GM18907 (cell line): Measurements from ENCODE around the gene TTYH3.

Experiments used
- ATAC-seq: cut with Tn5 transposase; IDR thresholded peaks from one replicate; pipeline ENCODE4 v1.9.1; 2021; ENCODE audit warnings: mild to moderate bottlenecking, moderate library complexity; ENCODE audit not compliant: unreplicated experiment

TTYH3 gene

GRCh38 chr7:2646336-2646679 lies 14.5 kb downstream of the TTYH3 start:
- ATAC-seq, result no peak

DNA sequence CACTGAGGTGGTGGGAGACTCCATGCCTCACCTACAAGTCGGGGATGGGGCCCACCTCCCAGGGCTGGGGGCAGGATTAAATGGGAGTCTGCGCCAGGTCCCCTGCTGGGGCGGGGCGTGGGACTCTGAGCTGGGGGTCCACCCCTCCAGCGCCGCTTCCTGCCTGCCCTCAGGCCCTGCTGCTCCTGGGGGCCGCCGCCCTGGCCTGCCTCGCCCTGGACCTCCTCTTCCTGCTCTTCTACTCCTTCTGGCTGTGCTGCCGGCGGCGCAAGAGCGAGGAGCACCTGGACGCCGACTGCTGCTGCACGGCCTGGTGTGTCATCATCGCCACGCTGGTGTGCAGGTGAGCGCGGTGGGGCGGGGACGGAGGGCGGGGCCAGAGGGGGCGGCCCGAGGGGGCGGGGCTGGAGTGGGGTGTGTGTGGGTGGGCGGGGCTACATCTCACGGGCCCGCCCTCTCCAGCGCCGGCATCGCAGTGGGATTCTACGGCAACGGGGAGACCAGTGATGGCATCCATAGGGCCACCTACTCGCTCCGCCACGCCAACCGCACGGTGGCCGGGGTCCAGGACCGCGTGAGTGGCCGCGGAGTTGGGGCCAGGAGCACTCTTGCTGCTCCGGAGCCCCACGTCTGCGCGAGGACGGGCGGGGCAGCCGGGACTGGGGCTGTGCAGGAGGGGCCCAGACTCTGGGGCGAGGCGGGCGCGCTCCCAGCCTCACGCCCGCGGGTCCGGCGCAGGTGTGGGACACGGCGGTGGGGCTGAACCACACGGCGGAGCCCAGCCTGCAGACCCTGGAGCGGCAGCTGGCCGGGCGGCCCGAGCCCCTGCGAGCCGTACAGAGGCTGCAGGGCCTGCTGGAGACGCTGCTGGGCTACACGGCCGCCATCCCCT lies 15.1 kb downstream of the TTYH3 start:
- ATAC-seq, result no peak

DNA sequence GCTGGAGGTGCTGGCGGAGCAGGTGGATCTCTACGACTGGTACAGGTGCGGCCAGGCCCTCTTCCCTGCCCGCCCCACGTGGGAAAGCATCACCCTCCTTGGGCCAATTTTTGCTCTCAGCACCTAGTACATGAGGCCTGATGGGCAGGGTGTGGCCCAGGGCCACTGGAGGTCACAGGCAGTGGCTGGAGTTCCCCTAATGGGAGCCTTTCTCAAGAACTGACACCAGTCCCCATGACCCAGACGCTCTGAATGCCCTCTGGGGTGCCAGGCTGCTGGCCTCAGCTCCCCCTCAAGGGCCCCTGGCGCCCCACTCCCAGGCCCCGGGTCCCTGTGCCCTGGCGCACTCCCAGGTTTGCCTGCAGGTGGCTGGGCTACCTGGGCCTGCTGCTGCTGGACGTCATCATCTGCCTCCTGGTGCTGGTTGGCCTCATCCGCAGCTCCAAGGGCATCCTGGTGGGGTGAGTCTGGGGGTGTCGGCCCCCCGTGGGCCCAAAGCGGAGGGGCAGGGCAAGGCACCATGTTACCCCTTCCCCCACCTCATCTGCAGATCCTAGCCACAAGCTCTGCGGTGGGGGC lies 15.9 kb downstream of the TTYH3 start:
- no peak for ATAC-seq

DNA sequence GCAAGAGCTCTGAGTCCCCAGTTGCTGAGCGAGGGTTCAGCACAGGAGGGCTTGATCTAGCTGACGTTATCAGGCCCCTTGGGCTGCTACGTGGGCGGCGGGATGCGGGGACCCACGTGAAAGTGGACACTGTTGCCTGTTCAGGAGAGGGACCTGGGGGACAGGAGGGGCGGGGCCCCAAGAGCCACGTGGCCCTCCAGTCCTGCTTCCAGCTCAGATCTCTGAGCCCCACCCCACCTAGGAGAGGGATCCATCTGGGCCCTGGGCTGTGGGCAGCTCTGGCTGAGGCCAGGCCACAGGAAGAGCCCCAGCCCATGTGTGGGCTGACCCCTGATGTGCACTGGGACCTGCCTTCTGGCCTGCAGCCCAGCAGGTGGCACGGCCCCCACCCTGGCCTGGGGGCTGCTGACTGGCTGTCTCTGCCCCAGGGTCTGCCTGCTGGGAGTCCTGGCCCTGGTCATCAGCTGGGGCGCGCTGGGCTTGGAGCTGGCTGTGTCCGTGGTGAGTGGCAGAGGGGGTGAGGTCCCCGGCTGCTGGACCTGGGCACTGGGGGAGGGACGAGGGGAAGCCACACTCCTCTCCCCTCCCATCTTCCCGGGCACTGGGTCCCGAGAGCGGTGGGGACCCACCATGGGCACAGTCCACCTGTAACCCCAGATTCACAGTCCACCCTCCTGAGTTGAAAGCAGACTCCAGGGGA lies 17.5 kb downstream of the TTYH3 start:
- no peak for ATAC-seq

GRCh38 chr7:2649991-2650390 lies 18.2 kb downstream of the TTYH3 start:
- ATAC-seq, result no peak

DNA sequence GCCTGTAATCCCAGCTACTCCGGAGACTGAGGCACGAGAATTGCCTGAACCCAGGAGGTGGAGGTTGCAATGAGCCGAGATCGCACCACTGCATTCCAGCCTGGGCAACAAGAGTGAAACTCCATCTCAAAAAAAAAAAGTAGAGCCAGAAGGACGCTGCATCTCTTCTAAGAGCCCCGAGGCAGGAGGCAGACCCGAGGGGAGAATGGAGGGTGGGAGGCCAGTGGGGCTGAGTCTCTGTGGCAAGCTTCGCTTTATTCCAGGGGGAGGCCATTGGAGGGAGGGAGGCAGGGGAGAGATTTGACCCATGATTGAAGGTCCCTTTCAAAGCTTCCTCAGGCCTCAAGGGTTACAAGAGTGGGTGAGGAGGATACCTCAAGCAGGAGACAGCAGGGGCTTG lies 18.7 kb downstream of the TTYH3 start:
- no peak for ATAC-seq

DNA sequence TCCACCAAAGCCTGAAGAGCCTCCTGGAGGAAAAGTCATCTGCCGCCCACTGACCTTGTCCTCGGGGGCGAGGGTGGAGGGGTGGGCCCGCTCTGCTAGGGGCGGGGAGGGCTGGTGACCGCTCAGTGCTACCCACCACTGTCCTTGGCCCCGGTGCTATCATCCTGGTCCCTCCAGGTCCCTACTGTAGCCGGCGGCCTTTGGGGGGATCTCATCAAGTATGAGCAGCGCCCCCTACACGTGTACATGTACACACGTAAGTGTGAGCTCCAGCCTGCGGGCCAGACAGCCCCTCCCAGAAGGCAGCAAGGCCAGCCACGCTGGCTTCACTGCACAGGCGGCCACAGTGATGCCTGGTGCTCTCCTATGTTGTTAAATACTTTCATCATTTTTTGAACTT lies 19.6 kb downstream of the TTYH3 start:
- no peak for ATAC-seq

DNA sequence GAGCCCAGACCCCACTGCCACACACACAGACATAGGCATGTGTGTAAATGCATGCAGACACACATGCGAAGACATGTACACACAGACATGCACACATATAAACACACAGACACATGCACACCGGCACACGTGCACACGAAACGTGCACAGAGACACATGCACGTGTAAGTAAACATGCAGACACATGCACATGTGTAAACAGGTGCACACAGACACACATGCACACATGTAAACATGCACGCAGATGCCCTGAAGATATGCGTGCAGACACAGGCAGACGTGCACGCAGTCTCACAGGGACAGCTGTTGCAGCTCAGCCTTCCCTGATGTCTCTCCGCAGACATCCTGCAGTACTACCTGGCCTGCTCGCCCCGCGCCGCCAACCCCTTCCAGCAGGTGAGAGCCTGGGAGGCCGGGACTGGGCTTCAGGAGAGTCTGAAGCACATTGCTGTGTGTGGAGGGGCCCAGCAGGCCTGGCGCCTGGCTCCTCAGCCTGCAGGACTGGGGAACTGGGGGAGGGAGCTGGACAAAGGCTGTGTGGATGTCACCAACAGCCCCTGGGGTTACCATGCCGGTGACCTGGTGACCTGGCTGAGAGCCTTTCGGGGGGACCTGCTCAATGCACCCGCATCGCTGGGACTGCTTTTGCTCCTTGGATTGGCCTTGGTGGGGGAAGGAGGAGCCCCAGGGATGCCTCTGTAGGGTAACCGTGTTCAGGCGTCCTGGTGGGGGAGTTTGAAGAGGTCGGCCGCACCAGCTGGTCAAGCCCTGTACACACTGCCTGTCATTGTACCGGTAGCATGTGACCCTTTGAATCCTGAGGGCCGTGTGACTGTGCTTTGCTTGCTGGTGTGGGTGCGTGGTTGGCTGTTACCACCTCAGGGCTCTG lies 20.3 kb downstream of the TTYH3 start:
- ATAC-seq, result no peak

GRCh38 chr7:2652736-2653060 lies 20.9 kb downstream of the TTYH3 start:
- ATAC-seq, result no peak

GRCh38 chr7:2654059-2654458 lies 22.3 kb downstream of the TTYH3 start:
- ATAC-seq, result no peak

DNA sequence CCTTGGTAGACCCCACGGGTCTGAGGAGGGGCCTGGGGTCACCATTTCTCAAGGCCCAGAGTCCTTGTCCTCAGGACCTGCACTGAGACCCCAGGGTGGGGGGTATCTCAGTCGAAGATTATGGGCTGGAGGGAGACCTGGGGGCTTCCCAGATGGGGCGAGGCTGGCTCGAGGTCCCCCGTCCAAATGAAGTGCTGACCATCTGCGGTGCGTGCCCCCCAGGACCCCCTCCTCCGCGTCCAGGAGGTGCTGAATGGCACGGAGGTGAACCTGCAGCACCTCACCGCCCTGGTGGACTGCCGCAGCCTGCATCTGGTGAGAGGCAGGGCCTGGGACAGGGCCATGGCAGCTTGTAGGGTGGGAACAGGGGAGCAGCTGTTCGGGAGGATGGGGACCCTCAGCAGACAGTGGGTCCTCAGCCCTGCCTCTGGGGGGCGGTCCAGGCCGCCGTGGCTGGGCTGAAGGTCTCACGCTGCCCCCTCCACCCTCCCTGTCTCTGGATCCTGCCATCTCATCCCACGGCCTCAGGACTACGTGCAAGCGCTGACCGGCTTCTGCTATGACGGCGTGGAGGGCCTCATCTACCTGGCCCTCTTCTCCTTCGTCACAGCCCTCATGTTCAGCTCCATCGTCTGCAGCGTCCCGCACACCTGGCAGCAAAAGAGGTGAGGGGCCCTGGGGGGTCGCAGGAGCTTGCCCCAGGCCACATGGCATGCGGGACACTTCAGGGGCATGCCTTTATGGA lies 24.3 kb downstream of the TTYH3 start:
- no peak for ATAC-seq

- ATAC-seq, result no peak
These were observed 25.4 kb downstream of the TTYH3 start for GRCh38 chr7:2657208-2657607.

- no peak for ATAC-seq
These were observed 26.3 kb downstream of the TTYH3 start for GRCh38 chr7:2657920-2658671.

DNA sequence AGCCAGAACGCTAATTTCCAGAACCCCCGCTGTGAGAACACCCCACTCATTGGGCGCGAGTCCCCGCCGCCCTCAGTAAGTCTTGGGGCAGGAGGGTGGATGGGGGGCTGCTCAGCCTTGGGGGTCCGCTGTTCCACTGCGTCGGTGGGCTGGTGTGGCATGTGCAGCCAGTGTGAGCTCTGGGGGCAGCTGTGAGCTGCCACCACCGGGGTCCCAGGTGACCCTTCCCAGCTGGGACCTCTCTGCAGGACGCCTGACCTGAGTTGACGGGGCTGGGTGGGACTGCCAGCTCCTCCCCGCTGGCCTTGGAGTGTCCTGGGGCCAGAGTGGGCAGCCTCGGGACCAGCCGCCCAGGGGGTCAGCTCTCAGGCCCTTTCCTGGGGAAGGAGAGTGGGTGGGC lies 27.2 kb downstream of the TTYH3 start:
- ATAC-seq, result no peak

DNA sequence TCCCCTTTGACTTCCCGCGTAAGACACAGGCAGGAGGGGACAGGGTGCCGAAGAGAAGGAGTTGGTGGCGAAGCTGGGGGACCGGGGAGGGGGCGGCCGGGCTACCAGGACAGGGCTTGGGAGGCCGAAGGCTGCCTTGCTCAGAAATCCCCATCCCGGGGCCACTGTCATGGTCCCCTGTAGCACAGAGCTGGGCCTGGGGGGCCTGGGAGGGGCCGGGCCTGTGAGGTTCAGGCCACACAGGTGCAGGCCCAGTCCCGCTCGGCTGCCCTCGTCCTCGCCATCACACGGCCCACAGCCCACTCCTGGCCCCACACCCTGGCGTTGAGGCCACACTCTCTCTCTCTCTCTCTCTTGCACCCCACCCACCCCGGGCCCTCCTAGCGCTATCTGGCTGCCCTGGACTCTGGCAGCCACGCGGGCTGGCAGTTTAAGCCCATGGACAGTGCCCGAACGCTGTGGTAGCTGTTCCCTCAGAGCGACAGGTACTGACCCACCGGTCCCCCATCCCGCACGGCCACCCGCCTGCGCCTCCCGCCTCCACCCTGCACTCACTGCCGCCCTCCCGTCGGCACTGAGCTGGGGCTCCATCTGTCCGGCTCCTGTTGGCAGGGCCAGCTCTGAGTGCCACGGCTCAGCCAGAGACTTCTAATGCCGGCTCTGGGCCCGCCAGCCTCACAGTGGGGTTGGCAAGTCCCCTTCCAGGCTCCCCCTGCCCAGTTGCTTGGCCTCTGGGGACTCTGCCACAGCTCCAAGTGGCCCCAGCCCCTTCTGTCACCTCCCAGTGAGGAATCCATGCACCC lies 28.0 kb downstream of the TTYH3 start:
- no peak for ATAC-seq

DNA sequence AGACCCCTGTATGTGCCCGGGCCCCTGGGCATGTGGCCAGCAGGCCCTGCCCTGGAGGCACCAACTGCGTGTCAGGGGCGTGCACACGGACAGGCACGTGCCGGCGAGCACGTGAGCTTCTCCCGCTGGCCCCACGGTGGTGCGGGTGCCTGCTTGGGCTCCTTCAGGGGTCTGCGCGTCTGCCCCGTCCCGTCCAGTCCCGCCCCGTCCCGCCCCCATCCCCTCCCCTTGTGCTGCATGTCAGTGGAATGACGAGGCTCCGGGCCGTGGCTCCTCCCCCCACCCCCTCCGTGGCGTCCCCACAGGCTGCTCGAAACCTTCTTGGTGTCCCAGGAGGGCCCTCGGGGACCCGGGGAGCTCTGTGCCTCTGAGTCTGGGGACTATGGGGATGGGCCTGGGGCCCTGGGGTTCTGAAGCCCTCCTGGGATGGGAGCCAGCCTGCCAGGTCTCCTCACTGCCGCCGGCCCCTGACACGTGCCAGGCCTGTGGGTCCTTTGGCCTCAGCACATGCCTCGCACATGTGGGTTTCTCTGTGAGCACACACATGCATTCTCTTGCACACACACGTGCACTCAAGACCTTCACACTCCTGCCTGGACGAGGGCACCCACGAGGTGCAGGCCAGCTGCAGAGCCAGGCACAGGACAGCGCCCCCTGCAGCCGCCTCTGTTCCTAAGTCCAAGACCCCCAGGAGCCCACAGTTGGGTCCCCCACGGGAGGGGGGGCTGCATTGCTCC lies 28.7 kb downstream of the TTYH3 start:
- no peak for ATAC-seq

- ATAC-seq, result no peak
These were observed 29.3 kb downstream of the TTYH3 start for GRCh38 chr7:2661096-2661449.

DNA sequence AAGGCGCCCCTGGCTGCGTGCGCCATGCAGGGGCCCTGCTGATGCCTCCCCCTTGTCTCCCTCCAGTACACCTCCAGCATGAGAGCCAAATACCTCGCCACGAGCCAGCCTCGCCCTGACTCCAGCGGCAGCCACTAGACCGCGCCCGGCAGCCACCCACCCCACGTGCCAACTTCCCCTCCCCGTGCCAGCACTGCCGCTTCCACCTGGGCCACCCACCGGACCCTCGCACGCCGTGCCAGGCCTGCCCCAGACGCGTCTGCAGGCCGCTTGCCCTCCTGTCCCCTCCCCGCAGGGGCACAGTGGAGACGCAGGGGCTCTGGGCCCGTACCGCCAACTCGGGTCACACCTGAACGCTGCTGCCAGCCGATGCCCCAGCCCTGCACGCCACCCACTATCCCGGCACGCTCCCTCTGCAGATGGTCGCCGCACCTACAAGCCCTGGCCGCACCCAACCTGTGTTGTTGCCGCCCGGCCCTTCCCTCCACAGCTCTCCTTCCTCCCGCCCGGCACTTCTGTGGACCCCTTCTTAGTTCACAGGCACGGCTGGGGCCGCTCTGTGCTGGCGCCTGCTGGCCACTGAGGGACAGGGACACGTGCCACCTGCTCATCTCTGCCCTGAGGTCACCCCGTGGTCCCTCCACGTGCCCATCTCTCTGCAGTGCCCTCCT lies 30.0 kb downstream of the TTYH3 start:
- no peak for ATAC-seq
